KBM-7 (cell line): ENCODE results near the gene TSKS.

Experiments used
- DNase-seq: peaks from one replicate; pipeline ENCODE4 v3.0.0-alpha.2; 2015
- in situ Hi-C: fragments of 300-500 bp; cut with MboI; formaldehyde crosslinking; loops from 2 replicates; pipeline ENCODE4 v1.14.3; 2020; ENCODE audit warnings: low sequenced_read_pairs, low pct_unique_long_range_greater_than_20kb, mixed read lengths

The TSKS gene

GRCh38 chr19:49798574-49798973, 35.5 kb upstream of the TSKS start:
- in situ Hi-C loops = no loop called here
- no peak for DNase-seq

GRCh38 chr19:49795615-49796014, 32.5 kb upstream of the TSKS start:
- in situ Hi-C loops = no loop called here
- DNase-seq = no peak

GRCh38 chr19:49793561-49793840, 30.4 kb upstream of the TSKS start:
- no peak for DNase-seq
- in situ Hi-C loops = no loop called here

- in situ Hi-C loops = no loop called here
- DNase-seq = no peak
Observed at GRCh38 chr19:49792829-49793560, 29.9 kb upstream of the TSKS start.

- in situ Hi-C loops = no loop called here
- DNase-seq = no peak
Observed at GRCh38 chr19:49791776-49792445, 28.8 kb upstream of the TSKS start.

- in situ Hi-C loops = no loop called here
Observed at GRCh38 chr19:49790866-49791265, 27.8 kb upstream of the TSKS start.

GRCh38 chr19:49788857-49789256, 25.8 kb upstream of the TSKS start:
- DNase-seq = no peak
- in situ Hi-C loops = no loop called here

More at GRCh38 chr19:49790866-49791265, 27.8 kb upstream of the TSKS start:
- no peak for DNase-seq

GRCh38 chr19:49787746-49788145, 24.6 kb upstream of the TSKS start:
- no peak for DNase-seq
- in situ Hi-C loops = no loop called here

- in situ Hi-C loops = no loop called here
- no peak for DNase-seq
Observed at GRCh38 chr19:49786376-49786820, 23.3 kb upstream of the TSKS start.

- in situ Hi-C loops = no loop called here
- DNase-seq = no peak
Observed at GRCh38 chr19:49782515-49782914, 19.4 kb upstream of the TSKS start.

GRCh38 chr19:49781394-49781793, 18.3 kb upstream of the TSKS start:
- no peak for DNase-seq
- in situ Hi-C loops = no loop called here

- DNase-seq = no peak
- in situ Hi-C loops = no loop called here
Observed at GRCh38 chr19:49780861-49781260, 17.8 kb upstream of the TSKS start.

GRCh38 chr19:49779731-49780555, 16.8 kb upstream of the TSKS start:
- DNase-seq = no peak
- in situ Hi-C loops = no loop called here

GRCh38 chr19:49776371-49776764, 13.3 kb upstream of the TSKS start:
- in situ Hi-C loops = no loop called here

GRCh38 chr19:49775742-49776370, 12.8 kb upstream of the TSKS start:
- DNase-seq = no peak

More at GRCh38 chr19:49776371-49776764, 13.3 kb upstream of the TSKS start:
- no peak for DNase-seq

GRCh38 chr19:49774969-49775368, 11.9 kb upstream of the TSKS start:
- in situ Hi-C loops = no loop called here
- no peak for DNase-seq

More at GRCh38 chr19:49775742-49776370, 12.8 kb upstream of the TSKS start:
- in situ Hi-C loops = no loop called here

GRCh38 chr19:49773663-49774350, 10.7 kb upstream of the TSKS start:
- DNase-seq = no peak
- in situ Hi-C loops = no loop called here

GRCh38 chr19:49772850-49773432, 9.8 kb upstream of the TSKS start:
- DNase-seq = no peak
- in situ Hi-C loops = no loop called here

- no peak for DNase-seq
- in situ Hi-C loops = no loop called here
Observed at GRCh38 chr19:49771674-49772139, 8.6 kb upstream of the TSKS start.
